DND-41 (cell line): ENCODE results near the gene PHF2.

ENCODE experiments used
- CTCF ChIP-seq: IDR thresholded peaks from 2 replicates; pipeline ENCODE4 v1.5.1; 2012; ENCODE audit warnings: borderline replicate concordance, low read length, moderate library complexity, mild to moderate bottlenecking; ENCODE audit not compliant: poor library complexity, severe bottlenecking; ENCODE audit errors: extremely low read depth
- EZH2 ChIP-seq: IDR thresholded peaks from 3 replicates; pipeline ENCODE4 v1.6.1; 2012; ENCODE audit warnings: borderline replicate concordance, low read depth, mild to moderate bottlenecking, moderate library complexity, low read length, inconsistent platforms; ENCODE audit not compliant: severe bottlenecking

GRCh38 chr9:93621922-93622321 is 45.5 kb downstream of the PHF2 start:
- TF ChIP-seq CTCF (no peak), EZH2 (no peak)
